RWPE2 (cell line): ENCODE results near the gene ANO2.

ENCODE experiments used
- ATAC-seq: fragments of 200-7000 bp; cut with Tn5 transposase; 3 replicates; pipeline ENCODE4 v1.9.1; 2021; ENCODE audit warnings: low read depth
- DNase-seq: peaks from one replicate; pipeline ENCODE4 v3.0.0-alpha.2; 2020; ENCODE audit warnings: low spot score
- H3K27ac ChIP-seq: fragments of 450-650 bp; 2 replicates; pipeline ENCODE4 v1.5.1; 2017; ENCODE audit warnings: mild to moderate bottlenecking; ENCODE audit not compliant: poor library complexity, severe bottlenecking
- H3K27me3 ChIP-seq: fragments of 250-450 bp; sonication (Bioruptor Pico); 2 replicates; pipeline ENCODE4 v1.5.1; 2021; ENCODE audit warnings: mild to moderate bottlenecking, moderate library complexity; ENCODE audit not compliant: insufficient read depth, poor library complexity, severe bottlenecking
- H3K36me3 ChIP-seq: fragments of 250-450 bp; sonication (Bioruptor Pico); 2 replicates; pipeline ENCODE4 v1.5.1; 2020; ENCODE audit warnings: low read depth, mild to moderate bottlenecking, moderate library complexity
- H3K4me1 ChIP-seq: fragments of 250-450 bp; sonication (Bioruptor Pico); 2 replicates; pipeline ENCODE4 v1.5.1; 2021; ENCODE audit warnings: mild to moderate bottlenecking, moderate library complexity; ENCODE audit not compliant: insufficient read depth, poor library complexity, severe bottlenecking
- H3K4me3 ChIP-seq: fragments of 250-450 bp; sonication (Bioruptor Pico); 2 replicates; pipeline ENCODE4 v1.5.1; 2021; ENCODE audit warnings: mild to moderate bottlenecking, moderate library complexity; ENCODE audit not compliant: severe bottlenecking
- H3K9me3 ChIP-seq: fragments of 250-450 bp; sonication (Bioruptor Pico); 2 replicates; pipeline ENCODE4 v1.5.1; 2021; ENCODE audit warnings: mild to moderate bottlenecking, moderate library complexity; ENCODE audit not compliant: severe bottlenecking
- TF ChIP-seq, protein P1 (sequence below): fragments of 450-650 bp; IDR thresholded peaks from one replicate; pipeline ENCODE4 v1.5.1; 2017; ENCODE audit warnings: mild to moderate bottlenecking, moderate library complexity; ENCODE audit not compliant: poor library complexity, severe bottlenecking

Gene ANO2

DNA sequence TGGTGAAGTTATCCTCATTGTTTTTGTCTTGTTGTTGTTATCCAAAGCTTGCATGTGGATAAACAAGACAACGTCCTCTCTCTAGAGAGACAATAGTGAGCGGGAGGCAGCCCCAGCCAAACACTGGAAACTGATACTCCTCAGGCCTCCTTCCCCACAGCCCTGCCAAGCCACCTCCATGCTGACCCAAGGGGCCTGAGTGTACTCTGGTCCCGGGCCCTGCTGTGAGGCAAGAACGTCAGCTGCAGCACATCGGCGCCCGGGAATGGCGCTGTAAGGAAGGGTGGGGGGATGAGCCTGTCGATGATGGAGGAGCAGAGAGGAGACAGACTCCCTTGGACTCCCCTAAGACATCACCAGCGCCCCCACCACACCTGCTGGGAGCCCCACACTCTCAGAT lies 83.6 kb downstream of the ANO2 start:
- ATAC-seq = no peak
- H3K4me3 ChIP-seq = no peak overlapping the region
- TF ChIP-seq, protein P1, sequence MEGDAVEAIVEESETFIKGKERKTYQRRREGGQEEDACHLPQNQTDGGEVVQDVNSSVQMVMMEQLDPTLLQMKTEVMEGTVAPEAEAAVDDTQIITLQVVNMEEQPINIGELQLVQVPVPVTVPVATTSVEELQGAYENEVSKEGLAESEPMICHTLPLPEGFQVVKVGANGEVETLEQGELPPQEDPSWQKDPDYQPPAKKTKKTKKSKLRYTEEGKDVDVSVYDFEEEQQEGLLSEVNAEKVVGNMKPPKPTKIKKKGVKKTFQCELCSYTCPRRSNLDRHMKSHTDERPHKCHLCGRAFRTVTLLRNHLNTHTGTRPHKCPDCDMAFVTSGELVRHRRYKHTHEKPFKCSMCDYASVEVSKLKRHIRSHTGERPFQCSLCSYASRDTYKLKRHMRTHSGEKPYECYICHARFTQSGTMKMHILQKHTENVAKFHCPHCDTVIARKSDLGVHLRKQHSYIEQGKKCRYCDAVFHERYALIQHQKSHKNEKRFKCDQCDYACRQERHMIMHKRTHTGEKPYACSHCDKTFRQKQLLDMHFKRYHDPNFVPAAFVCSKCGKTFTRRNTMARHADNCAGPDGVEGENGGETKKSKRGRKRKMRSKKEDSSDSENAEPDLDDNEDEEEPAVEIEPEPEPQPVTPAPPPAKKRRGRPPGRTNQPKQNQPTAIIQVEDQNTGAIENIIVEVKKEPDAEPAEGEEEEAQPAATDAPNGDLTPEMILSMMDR = no peak
- H3K4me1 ChIP-seq = no peaks in the 10 kb centered on the region
- no peaks in the 10 kb centered on the region for H3K9me3 ChIP-seq
- H3K36me3 ChIP-seq = no peaks in the 10 kb centered on the region
- no peak for DNase-seq
- H3K27me3 ChIP-seq = peaks cover 9% of the 10 kb centered on the region
- H3K27ac ChIP-seq = no peak overlapping the region

DNA sequence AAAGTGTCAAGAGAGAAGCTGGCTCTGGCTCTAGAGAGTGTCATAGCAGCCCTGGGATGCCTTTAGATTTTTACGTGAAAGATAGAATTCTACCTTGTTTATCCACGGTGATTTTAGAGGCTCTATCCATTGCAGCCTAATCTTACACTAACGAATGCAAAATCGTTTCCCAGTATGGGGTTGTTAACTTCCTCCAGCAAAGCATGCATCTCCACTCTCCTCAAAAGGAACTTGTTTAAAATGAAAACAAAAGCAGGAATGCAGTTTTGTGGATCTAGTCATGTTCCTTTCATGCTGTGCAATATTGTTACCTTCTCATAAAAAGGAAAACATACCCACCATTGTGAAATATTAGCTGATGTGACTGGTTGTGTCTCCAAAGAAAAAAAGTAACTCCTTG lies 88.4 kb downstream of the ANO2 start:
- no peaks in the 10 kb centered on the region for H3K36me3 ChIP-seq
- ATAC-seq = no peak

DNA sequence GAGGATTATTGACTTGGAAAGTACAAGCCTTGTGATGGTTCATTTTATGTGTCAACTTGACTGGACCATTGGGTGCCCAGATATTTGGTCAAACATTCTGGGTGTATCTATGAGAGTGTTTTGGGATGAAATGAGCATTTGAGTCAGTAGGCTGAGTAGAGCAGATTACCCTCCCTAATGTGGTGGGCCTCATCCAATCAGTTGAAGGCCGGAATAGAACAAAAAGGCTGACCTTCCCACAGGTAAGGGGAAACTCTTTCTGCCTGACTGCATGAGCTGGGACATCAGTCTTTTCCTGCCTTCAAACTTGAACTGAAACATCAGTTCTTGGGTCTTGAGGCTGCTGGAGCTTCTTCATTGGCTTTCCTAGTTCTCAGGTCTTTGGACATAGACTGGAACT lies 98.1 kb downstream of the ANO2 start:
- DNase-seq (no peak), ATAC-seq (no peak)
- Histone ChIP-seq H3K27me3 (peaks cover 15% of the 10 kb centered on the region), H3K36me3 (no peaks in the 10 kb centered on the region), H3K4me3 (no peak overlapping the region), H3K9me3 (no peaks in the 10 kb centered on the region), H3K4me1 (no peaks in the 10 kb centered on the region), H3K27ac (no peak overlapping the region)
- TF ChIP-seq, protein P1 = no peak

More for the DNA sequence above, 88.4 kb downstream of the ANO2 start:
- no peak for DNase-seq
- no peak overlapping the region for H3K4me3 ChIP-seq
- TF ChIP-seq, protein P1 = no peak
- no peak overlapping the region for H3K27ac ChIP-seq
- peaks cover 30% of the 10 kb centered on the region for H3K27me3 ChIP-seq
- no peaks in the 10 kb centered on the region for H3K4me1 ChIP-seq
- H3K9me3 ChIP-seq = no peaks in the 10 kb centered on the region

DNA sequence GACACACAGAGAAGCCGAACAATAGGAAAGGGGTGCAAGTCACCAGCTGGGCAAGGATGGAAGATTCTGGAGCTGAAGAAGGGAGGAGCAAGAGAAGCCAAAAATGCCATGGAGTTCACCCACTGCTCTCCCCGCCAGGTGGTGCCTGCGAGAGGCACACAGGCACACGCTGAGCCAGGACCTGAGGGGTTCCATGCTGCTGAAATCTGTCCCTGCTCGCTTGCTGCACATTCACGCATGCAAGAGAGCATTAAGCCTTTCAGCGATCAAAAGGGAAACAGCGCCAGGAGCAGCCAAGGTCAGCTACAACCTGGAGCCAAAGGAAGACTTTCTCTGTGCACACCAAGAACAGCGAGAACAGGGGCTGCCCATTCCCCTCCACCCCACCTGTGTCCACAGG lies 104.1 kb downstream of the ANO2 start:
- no peaks in the 10 kb centered on the region for H3K36me3 ChIP-seq
- no peaks in the 10 kb centered on the region for H3K9me3 ChIP-seq
- DNase-seq = no peak
- no peak for ATAC-seq
- H3K27me3 ChIP-seq = no peaks in the 10 kb centered on the region
- H3K4me1 ChIP-seq = no peaks in the 10 kb centered on the region
- TF ChIP-seq, protein P1 = no peak
- H3K4me3 ChIP-seq = no peak overlapping the region
- H3K27ac ChIP-seq = no peak overlapping the region

GRCh38 chr12:5830111-5830510 lies 114.9 kb downstream of the ANO2 start:
- Histone ChIP-seq H3K9me3 (no peaks in the 10 kb centered on the region), H3K27ac (no peak overlapping the region), H3K36me3 (no peaks in the 10 kb centered on the region), H3K4me3 (no peak overlapping the region), H3K4me1 (no peaks in the 10 kb centered on the region), H3K27me3 (peaks cover 28% of the 10 kb centered on the region)
- DNase-seq (no peak), ATAC-seq (no peak)
- TF ChIP-seq, protein P1 = no peak
